Gastrocnemius medialis (tissue), 4 donors: ENCODE results near the gene LRMDA.

Experiments used
- POLR2A ChIP-seq, 2 donors: fragments of 450-650 bp; IDR thresholded peaks; one replicate each; pipeline ENCODE4 v1.6.1; 2017; ENCODE audit warnings: antibody characterized with exemption in 2 of 2, mild to moderate bottlenecking in 2 of 2, moderate library complexity in 2 of 2
- TF ChIP-seq, protein P1 (sequence below), 5 experiments: fragments of 450-650 bp in 3 of 5; fragments of 200-600 bp in 2 of 5; sonication (generic) in 2 of 5; IDR thresholded peaks in 4 of 5; conservative IDR thresholded peaks in 1 of 5; 1 replicate in 4 of 5; 2 replicates in 1 of 5; pipeline ENCODE4 v1.5.1; 2016 to 2019; ENCODE audit warnings: antibody characterized with exemption in 5 of 5, mild to moderate bottlenecking in 3 of 5, moderate library complexity in 3 of 5

DNA sequence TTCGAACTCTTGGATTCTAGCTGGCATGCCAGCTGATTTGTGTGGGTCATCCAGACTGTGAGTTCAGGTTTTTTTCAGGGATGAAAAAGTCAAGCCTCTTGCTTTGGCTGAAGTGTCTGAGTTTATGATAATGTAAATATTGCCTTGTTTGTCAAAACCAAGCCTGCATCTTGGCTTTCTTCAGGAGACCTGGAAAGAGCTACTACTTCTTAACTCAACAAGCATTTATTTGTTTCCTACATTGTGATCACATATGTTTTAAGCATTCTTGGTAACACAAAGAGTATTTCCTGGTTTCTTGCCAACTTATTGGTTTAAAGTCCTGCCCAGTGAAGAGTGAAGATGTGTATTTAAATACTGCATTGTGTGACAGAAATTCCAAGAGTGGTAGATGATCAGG is 407.1 kb downstream of the LRMDA start:
- no peak for TF ChIP-seq POLR2A (IDR thresholded peaks at IDR 0.05)
- TF ChIP-seq, protein P1, sequence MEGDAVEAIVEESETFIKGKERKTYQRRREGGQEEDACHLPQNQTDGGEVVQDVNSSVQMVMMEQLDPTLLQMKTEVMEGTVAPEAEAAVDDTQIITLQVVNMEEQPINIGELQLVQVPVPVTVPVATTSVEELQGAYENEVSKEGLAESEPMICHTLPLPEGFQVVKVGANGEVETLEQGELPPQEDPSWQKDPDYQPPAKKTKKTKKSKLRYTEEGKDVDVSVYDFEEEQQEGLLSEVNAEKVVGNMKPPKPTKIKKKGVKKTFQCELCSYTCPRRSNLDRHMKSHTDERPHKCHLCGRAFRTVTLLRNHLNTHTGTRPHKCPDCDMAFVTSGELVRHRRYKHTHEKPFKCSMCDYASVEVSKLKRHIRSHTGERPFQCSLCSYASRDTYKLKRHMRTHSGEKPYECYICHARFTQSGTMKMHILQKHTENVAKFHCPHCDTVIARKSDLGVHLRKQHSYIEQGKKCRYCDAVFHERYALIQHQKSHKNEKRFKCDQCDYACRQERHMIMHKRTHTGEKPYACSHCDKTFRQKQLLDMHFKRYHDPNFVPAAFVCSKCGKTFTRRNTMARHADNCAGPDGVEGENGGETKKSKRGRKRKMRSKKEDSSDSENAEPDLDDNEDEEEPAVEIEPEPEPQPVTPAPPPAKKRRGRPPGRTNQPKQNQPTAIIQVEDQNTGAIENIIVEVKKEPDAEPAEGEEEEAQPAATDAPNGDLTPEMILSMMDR (IDR thresholded peaks at IDR 0.05 in 4 of 5, conservative IDR thresholded peaks at IDR 0.05 in 1 of 5), result no peak
